GM21367 (cell line): Measurements from ENCODE around the gene NGF.
A peak's percentile ranks its signal among the peaks of the same experiment; 100 is the strongest.
"Not testable (repeated sequence)": the region's sequence is repeated elsewhere in the genome, so short reads cannot be mapped to it uniquely, and the experiment has no call there.

Source experiments
- ATAC-seq: cut with Tn5 transposase; IDR thresholded peaks from one replicate; pipeline ENCODE4 v1.9.1; 2021; ENCODE audit not compliant: unreplicated experiment

Gene NGF

DNA sequence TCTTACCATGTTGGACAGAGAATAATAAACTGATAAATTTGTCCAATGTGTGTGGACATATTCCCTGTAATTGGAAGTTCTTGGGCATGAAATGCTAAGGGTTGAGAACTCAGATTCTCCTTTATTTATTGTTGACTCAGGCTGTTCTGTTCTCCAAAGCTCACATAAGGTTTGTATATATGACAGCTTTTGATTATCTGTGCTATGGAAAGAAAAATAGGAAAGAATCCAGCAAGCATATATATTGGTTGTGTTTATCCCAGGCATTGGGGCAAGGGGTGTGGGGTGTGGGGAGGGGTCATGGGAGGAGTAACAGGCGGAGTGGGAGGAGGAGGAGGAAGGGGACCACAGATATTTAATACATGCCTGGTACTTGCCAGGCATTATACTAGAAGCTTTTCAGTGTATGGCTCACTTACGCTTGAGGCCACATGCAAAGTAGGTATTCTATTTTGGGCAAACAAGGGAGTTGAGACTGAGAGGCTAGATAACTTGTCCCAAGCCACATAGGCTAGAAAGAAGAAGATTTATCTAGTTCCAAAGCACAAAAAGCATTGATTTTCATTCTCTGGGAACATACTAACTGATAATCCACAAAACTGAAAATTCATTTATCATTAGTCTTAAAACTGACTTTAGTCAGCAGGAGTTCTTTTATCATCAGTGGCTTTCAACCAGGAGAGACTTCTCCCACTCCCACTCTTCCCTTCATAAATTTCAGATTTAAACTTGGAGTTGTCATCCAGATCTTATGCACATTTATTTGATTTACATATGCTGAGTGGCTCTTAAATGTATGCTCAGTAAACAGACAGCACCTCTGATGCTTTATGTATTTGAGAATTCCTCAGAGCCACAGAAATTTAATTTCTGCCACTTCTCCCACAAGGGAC, 27.2 kb downstream of the NGF start:
- ATAC-seq: peak; percentile 74

DNA sequence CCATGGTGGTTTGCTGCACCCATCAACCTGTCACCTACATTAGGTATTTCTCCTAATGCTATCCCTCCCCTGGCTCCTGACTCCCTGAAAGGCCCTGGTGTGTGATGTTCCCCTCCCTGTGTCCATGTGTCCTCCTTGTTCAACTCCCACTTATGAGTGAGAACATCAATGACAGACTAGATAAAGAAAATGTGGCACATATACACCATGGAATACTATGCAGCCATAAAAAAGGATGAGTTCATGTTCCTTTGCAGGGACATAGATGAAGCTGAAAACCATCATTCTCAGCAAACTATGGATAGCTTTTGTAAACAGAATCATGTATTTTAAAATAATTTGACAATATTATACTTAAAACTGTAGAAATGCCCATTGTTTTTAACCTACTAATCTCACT, 28.5 kb downstream of the NGF start:
- not testable (repeated sequence) for ATAC-seq

DNA sequence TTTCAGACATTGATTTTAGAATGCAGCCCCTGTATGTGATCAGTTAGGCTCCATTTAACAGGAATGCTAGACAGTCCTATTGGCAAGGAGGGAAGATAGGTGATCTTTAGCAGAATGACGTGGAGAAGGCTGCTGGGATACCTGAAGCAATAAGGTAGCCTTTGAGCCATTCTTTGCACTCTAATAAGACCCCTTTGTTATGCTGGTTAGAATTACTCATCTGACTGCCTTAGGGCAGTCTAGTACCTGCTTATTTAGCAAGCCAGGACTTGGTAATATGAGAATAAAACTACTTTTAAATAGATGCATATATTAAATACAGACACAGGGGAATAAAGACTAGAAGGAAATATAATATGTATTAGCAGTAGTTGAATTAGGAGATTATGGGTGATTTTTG, 29.1 kb downstream of the NGF start:
- no peak for ATAC-seq

DNA sequence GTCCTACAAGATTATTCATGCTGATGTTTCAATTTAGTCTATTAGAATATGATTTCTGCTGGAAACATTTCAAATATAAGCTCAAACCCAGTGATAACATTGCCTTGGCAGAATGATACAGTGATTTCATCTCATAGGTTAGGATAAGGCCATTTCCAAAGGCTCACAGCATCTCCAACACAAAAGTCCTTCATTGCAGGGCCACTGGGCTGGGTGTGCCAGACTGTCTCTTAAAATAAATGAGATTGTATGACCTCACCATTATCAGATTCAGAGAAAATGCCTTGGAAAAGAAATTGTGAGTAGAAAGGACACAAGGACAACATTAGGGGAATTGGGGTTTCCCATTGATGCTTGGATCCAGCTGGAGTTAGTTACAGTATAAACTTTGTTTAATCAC, 30.4 kb downstream of the NGF start:
- no peak for ATAC-seq

DNA sequence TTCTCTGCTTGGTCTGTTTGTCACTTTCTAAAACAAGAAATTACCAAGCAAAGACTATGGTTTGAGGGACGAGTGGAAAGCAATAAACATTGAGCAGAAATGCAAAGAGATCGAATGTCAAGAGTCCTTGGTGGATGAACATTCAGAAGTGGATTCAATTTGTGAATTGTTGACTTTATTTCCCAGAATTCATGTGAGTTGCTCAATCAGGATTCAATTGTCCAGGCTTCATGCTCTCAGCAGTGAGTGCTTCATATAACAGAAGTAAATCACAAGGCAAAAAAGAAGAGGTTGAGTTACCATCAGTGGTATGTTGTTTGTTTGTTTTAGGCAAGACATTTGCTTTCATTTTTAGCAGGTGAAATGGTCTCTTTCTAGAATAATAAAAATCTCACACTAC, 31.9 kb downstream of the NGF start:
- no peak for ATAC-seq

DNA sequence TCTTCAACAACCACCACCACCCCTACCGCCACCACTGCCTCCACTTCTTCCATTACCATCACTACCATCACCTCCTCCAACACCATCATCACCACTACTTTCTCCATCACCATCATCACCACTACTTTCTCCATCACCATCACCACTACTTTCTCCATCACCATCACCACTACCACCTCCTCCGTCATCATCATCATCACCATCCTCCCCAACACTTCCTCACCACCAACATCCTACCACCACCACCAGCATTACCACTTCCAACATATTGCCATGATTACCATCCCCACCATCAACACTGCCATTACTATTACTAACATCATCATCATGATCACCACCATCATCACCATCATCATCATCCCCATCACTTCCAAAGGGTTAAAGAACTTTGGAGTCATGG, 34.7 kb downstream of the NGF start:
- ATAC-seq: no peak

DNA sequence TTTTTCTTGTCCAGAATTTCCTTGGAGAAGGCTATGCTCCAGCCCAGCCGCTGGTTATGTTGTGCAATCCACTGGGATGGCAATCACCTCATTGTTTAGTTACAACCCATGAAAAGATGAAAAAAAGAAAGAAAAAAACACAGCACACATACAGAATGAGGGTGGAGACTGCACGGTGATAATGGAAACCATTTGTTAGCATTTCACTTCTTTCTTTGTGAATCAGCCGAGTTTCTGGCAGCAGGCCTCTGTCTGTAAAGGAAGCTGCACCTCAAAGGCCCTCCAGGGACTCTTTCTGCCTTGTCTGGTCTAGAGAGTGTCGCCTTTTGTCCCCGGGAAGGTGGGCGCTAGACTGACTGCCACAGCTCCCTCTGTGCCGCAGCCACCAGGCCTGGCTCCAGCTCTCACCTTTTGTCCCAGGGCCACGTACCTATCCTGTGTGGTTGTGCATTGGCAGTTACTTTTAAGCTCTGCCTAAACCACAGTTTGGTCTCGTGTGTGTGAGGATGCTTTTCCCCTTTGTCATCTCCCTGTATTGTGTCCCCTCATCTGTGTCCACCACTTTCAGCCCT, 35.6 kb downstream of the NGF start:
- ATAC-seq: no peak

DNA sequence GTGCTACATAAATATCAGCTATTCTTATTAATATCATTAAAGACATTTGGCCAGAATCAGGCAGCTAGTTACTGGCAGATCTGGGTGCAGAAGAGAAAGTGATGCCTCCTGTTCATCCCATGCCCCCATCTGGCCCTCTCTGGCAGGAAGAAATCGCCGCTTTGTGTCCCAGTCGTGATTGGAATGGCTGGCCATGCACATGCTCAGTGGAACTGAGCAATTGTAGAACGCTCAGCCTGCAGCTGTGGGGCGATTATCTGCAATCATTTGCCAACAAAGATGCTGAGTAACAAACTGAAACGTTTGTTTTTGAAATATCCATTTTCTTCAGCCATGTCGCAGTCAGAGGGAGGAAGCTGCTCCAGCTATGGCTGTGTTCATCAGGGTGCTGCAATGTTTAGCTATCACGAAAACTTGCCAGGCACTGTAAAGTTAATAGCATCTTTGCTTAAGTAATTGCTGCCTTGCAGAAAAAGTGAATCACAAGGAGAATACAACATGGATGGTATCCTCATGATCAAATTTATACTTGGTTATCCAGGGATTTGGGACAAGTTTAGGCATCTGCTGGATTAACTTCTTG, 36.5 kb downstream of the NGF start:
- no peak for ATAC-seq

DNA sequence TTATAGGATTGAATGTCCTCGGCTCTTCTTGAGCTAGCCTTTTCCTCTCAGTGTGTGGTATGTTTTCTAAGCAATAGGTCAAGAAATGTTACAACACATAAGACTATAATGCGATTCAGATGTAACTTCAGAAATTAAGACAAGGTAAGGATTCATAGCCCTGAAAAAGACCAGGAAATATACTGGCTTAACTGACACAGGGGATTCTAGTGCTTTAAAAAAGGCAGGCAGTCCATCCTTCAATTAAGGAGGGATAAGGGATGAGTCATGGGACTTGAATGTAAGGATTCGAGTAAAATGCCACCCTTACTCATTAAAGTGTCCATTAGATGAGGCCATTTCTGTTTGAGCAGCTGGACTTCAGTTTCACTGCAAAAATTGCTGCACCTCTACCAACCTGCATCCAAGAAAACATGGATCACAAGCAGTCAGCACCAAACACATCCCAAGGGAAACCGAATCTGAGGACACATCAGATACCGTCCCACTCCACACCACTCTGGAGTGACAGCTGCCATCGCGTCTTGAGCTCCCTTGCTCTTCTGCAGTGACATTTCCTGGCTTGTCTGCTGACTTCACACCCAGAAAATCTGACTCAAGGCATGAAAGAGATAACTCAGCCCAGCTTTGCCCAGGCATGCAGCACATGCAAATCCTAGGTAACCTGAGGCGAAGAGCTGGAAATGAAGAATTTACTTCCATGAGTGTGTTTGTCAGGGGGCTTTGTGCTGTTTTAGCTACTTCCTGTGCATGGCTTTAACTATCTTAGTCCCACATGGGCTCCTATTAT, 37.8 kb downstream of the NGF start:
- no peak for ATAC-seq

DNA sequence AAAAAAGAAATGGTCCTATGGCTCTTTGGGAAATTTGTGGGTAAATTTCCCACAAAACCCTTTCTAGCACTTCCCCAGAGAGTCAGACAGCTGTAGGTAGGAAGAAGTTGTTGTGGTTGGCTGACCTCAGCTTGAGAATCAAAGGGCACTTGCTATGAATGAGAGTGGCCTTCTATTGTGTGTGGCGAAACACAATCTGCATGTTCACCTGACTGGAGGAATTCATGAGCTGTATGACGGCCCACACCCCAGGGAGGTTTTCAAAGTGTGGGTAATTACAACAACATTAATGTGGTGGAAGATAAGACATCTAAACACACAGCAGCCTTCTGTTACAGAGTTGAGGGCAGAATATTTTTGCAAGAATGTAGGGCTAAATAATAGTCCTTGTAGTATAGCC, 38.8 kb downstream of the NGF start:
- ATAC-seq: no peak

DNA sequence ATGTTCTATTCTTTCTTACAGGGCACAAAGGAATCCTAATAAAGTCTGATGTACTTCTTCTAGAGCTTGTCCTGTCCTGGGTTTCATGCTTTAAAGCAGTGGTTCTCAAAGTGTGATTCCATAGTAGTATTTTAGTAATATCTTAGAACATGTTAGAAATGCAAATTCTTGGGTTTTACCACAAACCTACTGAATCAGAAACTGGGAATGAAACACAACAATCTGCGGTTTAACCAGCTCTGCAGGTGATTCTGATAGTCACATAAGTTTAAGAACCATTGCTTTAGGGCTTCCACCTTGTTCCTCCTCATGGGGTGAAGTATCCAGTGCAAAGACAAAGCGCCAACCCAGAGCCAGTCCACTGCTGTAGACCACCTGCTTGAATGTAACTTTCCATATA, 41.1 kb downstream of the NGF start:
- ATAC-seq: peak; percentile 88

DNA sequence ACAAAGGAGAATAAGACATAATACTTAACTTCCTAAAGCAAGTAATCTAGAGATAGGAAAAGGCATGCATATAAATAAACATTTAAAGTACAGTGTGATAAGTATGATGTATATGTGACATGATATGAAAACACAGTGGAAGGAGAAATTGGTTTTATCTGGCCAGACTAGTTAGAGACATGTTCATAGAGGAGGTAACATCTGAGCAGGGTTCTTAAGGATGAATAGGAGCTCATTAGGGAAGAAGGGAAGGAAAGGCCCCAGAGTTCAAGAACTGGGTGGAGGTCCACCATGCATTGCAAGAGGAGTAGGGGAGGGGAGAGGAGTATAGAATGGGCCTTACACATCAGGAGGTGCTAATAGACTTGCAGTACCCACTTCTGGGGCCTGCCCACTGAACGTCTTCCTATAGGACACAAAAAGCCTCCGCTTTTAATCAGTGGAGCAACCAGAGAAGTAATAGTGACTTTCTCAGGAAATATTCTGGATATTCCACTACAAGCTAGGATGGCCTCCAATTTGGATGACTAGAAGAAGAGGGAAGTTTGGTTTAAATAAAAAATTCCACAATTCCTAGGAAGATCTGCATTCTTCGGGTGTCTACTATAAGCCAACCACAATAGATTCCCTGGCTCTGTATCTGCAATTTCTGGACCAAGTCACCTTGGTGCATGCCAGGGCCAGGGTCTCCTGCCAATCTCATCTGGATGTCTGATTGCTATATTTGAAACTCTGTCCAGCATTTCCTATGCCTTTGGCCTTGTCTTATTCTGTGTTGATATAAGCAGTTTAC, 41.9 kb downstream of the NGF start:
- ATAC-seq: no peak

DNA sequence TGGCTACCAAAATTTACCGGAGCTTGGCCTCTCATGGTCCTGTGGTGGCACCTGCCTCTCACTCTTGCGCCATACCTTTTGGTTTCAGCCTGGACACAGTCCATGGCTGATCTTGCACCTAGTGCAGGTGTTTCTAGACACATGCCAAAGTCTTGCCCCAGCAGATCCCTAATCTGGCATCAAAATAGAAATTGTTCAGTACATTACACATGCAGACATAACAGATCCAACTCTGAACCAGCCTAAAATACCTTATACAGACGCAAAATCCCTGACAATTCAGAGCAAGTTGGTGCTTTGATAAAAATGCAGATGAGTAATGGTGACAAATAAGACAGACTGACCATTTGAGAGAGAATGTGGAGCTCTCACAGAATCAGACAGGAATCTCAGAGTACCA, 44.1 kb downstream of the NGF start:
- no peak for ATAC-seq

DNA sequence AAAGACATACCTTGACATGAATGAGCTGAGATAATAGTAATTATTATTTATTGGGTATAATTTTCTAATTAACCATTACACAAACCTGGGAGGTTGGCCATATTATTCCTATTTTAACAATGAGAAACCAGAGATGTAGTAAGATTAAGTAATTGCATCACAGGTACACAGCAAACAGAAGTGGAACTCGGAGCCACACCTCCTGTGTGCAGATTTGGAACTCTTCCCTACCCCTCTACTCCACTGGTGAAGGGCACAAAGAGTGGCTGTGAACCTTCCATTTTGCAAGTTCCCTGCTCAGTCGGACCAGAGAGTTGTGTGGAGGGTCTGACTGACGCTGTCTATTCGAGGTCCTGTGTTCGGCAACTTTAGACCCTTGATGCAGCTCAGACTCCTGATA, 45.0 kb downstream of the NGF start:
- no peak for ATAC-seq

DNA sequence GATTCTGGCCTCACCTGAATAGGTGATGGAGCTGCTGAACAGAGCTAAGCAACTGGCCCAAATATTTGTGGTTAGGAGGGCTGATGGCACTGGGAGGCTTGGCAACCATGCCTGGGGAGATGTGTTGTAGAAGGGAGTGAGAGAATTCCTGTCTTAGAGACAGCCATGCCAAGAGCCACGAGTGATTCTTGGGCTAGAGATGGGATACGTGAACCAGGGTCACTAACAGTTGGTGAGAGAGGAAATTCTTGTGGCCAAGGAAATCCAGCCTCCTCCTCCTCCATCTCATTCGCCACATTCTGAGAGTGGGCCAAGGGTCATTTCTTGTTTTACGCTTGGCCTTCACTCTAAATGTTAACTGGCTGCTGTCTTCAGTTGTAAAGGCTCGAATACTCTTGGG, 46.3 kb downstream of the NGF start:
- ATAC-seq: no peak

DNA sequence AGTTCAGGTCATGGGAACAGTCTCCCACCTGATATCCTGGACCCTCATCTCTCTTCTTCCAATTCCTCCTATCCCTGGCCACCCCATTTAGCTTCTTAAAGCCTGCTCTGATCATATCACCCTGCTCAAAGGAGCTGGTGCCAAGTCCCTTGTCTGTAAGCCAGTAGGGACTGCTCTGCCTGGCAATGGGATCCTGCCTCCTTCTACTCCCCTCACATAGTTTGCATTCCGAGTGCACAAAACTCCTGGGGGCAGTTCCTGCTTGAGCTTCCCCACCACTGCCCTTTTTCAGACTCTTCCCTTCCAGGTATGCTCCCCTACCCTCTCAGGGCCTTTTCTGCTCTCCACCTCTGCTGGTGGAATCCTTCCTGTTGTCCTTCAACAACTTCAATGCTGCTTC, 48.1 kb downstream of the NGF start:
- no peak for ATAC-seq

DNA sequence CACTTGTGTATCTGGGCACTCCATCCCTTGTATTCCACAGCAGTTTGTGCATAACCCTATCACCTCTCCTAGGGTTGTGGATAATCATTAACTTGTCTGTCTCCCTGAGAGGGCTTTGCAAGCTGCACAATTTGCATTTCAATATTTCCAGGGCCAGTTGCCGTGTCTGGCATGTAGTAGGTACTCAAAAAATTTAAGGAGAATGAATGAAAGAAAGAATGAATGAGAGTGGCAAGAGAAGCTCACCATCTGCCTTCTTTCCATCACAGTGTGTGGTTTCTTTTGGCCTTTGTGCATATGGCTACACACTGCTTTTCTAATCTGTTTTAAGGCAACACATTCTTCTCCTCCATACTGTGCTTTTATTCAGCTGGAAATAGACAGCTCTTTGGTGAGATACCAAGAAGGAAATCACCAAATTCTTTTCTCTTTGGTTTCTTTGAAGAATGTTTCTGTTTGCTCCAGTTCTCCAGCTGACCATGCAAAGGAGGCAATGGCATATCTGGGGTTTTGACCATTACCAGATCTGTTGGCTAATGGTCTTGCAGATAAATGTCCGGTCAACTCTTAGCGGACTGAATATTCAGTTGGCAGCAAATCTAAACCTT, 49.4 kb downstream of the NGF start:
- no peak for ATAC-seq

DNA sequence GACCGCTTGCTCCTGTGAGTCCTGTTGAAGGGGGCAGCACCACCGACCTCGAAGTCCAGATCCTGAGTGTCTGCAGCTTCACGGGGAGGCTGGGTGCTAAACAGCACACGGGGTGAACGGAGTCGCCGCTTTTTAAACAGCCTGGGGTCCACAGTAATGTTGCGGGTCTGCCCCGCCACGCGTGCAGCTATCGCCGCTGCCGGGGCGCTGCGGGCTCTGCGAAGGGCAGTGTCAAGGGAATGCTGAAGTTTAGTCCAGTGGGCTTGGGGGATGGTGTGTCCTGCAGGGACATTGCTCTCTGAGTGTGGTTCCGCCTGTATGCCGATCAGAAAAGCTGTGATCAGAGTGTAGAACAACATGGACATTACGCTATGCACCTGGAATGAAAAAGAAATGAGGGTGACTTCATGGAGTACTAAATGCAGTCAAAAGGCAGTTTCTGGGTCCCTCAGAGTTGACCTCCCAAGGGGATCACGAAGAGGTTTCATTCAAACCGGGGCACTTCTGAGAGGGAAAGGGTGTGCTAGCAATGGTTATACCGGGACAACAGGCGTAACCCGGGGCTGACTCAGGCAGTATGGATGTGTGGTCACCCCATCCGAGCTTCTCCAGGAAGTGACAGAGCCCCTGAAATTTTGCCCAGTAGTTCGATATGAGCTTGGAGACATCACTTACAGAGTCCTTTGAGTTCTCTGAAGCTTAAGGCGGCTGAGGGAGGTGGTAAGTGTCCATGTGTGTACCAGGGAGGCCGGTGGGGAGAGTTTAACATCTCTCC, 51.4 kb downstream of the NGF start:
- no peak for ATAC-seq

DNA sequence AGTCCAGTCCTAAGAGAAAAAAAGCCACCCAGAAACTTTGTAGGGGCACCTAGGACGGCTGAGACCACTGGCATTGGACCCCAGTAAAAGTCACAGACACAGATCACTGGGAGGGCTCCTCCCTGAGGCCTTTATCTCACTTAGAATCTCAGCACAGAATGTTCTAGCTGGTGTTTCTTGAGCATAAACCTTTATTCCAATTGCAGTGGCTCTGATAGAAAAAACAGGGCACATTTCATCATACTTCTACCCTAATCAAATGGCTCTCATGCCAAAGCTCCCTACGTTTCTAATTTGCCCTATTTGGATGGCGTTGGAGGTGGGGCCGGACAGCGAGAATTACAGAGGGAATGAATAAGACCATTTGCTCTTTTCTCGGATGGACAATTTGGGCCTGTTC, 53.8 kb downstream of the NGF start:
- no peak for ATAC-seq

DNA sequence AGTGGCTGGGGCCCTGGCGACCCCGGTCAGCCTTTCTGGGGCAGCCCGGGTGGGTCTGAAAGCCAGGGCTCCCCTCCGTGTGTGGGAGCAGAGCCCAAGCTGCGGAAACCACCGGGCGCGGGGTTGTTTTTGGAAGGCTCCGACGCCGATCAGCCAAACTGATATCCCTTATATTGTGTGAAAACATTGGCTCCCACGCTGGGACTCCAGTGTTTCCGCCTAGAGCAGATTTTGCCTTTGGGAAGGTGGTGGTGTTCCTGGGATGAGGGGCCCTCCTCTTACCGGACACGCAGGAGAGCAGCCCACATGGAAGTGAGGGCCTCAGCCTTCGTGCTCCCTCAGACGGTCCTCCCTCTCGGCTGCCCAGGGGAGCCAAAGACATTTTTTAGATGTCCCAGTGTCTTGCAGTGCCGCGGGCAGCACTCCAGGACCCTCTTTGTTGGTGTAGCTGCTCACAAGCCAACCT, 54.3 kb downstream of the NGF start:
- no peak for ATAC-seq
